ENCODE results near the gene GSKIP. TPM values are rescaled to one million over a fixed set of nuclear protein-coding genes. Genes with fewer than 3 reads are reported as not detected.
"Not testable (repeated sequence)": the region's sequence is repeated elsewhere in the genome, so short reads cannot be mapped to it uniquely, and the experiment has no call there.

GSKIP gene
- total RNA-seq, 1 experiment from 2014 or later, result 53.3 TPM

DNA sequence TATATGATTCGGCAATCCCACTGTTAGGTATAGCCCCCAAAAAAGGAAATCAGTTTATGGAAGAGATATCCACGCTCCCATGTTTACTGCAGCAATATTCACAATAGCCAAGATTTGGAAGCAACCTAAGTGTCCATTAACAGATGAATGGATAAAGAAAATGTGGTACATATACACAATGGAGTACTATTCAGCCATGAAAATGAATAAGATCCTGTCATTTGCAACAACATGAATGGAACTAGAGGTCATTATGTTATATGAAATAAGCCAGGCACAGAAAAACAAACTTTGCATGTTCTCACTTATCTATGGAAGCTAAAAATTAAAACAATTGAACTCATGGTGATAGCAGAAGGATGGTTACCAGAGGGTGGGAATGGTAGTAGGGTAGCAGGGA is 15.4 kb upstream of the GSKIP start:
- H3K4me3 ChIP-seq (ENCODE audit: low read length); H3K27ac ChIP-seq (ENCODE audit: low read length); H3K4me2 ChIP-seq (ENCODE audit: low read depth, low read length, poor library complexity, severe bottlenecking); H2AFZ ChIP-seq (ENCODE audit: low read length); H3K9ac ChIP-seq (ENCODE audit: low read length); H3K9me2 ChIP-seq (replicated peaks; ENCODE audit: insufficient read depth, low read length); H3K9me3 ChIP-seq (ENCODE audit: low read length); DNase-seq; H3K27me3 ChIP-seq (ENCODE audit: low read length); H4K20me1 ChIP-seq (ENCODE audit: insufficient read depth, low read depth, low read length); H3K36me3 ChIP-seq (ENCODE audit: insufficient read depth, low read length): not testable (repeated sequence)
- Histone ChIP-seq H3K79me2 (ENCODE audit: low read length) (peaks cover 95% of the 10 kb centered on the region), H3K4me1 (ENCODE audit: low read length) (peaks cover 16% of the 10 kb centered on the region; the same call in 1 of the 2 replicates)

DNA sequence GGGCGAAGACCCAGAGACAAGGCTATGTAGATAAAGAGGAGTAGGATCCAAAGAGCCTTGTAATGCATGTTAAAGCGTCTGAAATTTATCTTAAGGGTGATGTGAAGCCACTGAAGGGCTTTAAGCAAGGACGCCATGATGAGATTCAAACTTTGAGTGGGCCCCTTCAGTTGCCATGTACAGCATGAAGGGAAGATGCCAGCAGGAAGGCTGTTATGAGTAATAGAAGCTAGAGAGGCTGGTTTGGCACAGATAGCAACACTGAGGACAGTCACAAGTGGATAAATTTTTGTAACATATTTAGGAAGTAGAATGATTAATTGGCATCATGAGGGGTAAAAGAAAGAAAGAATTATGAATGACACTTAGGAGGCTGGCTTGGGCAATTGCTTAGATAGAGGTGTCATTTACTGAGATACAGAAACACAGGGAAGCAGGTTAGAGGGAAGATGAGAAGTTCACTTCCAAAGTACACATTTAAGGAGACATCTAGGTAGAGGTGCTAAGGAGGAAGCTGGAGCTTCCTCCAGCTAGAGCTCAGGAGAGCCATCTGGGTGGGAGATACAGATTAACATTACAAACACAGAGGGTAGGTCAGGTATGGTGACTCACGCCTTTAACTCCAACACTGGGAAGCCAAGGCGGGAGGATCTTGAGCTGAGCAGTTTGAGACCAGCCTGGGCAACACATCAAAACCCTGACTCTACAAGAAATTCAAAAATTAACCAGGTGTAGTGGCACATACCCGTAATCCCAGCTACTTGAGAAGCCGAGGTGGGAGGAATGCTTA is 13.8 kb upstream of the GSKIP start:
- no peak overlapping the region for H3K4me2 ChIP-seq (ENCODE audit: low read depth, low read length, poor library complexity, severe bottlenecking)
- no peaks in the 10 kb centered on the region for H3K9me2 ChIP-seq (replicated peaks; ENCODE audit: insufficient read depth, low read length)
- H3K79me2 ChIP-seq (ENCODE audit: low read length), result peaks cover 93% of the 10 kb centered on the region
- H2AFZ ChIP-seq (ENCODE audit: low read length), result no peak overlapping the region
- H3K4me3 ChIP-seq (ENCODE audit: low read length), result no peak overlapping the region
- DNase-seq, result no peak
- H3K4me1 ChIP-seq (ENCODE audit: low read length), result peaks cover 14% of the 10 kb centered on the region; the same call in 1 of the 2 replicates
- no peaks in the 10 kb centered on the region for H4K20me1 ChIP-seq (ENCODE audit: insufficient read depth, low read depth, low read length)
- H3K9me3 ChIP-seq (ENCODE audit: low read length), result no peaks in the 10 kb centered on the region
- no peaks in the 10 kb centered on the region for H3K27me3 ChIP-seq (ENCODE audit: low read length)
- H3K9ac ChIP-seq (ENCODE audit: low read length), result no peak overlapping the region
- no peak overlapping the region for H3K27ac ChIP-seq (ENCODE audit: low read length)
- H3K36me3 ChIP-seq (ENCODE audit: insufficient read depth, low read length), result peaks cover 4% of the 10 kb centered on the region; the same call in 1 of the 2 replicates

- Histone ChIP-seq H3K79me2 (ENCODE audit: low read length) (peaks cover 93% of the 10 kb centered on the region), H3K4me1 (ENCODE audit: low read length) (peaks cover 11% of the 10 kb centered on the region; the same call in 1 of the 2 replicates), H3K27ac (ENCODE audit: low read length) (no peak overlapping the region), H3K9ac (ENCODE audit: low read length) (no peak overlapping the region), H3K36me3 (ENCODE audit: insufficient read depth, low read length) (peaks cover 8% of the 10 kb centered on the region; the same call in 1 of the 2 replicates), H2AFZ (ENCODE audit: low read length) (no peak overlapping the region), H3K4me3 (ENCODE audit: low read length) (no peak overlapping the region), H3K27me3 (ENCODE audit: low read length) (no peaks in the 10 kb centered on the region), H4K20me1 (ENCODE audit: insufficient read depth, low read depth, low read length) (no peaks in the 10 kb centered on the region), H3K9me3 (ENCODE audit: low read length) (no peaks in the 10 kb centered on the region; the same call in 1 of the 2 replicates), H3K9me2 (replicated peaks; ENCODE audit: insufficient read depth, low read length) (no peaks in the 10 kb centered on the region), H3K4me2 (ENCODE audit: low read depth, low read length, poor library complexity, severe bottlenecking) (no peak overlapping the region)
- DNase-seq, result no peak
These were observed 11.3 kb upstream of the GSKIP start for GRCh38 chr14:96351986-96352385.

DNA sequence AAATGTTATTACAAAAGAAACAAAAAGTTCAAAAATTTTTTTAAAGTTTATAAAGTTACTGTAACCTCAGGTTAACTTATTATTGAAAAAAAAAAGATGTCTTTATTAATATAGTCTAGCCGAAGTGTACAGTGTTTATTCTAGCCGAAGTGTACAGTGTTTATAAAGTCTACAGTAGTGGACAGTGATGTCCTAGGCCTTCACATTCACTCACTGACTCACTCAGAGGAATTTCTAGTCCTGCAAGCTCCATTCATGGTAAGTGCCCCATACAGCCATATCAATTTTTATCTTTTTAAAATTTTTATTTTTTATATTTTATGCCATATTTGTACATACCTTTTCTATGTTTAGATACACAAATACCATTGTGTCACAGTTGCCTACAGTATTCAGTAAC is 10.6 kb upstream of the GSKIP start:
- H3K4me3 ChIP-seq (ENCODE audit: low read length), result no peak overlapping the region
- DNase-seq, result no peak
- no peaks in the 10 kb centered on the region; the same call in 1 of the 2 replicates for H3K9me3 ChIP-seq (ENCODE audit: low read length)

DNA sequence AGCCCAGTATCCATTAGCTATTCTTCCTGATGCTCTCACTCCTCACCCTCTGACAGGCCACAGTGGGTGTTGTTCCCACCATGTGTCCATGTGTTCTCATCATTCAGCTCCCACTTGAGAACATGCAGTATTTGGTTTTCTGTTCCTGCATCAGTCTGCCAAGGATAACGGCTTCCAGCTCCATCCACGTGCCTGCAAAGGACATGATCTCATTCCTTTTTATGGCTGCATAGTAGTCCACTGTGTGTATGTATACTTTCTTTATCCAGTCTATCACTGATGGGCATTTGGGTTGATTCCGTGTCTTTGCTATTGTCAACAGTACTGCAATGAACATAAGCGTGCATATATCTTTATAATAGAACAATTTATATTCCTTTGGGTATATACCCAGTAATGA is 9.1 kb upstream of the GSKIP start:
- Histone ChIP-seq H3K9me3 (ENCODE audit: low read length) (no peaks in the 10 kb centered on the region; the same call in 1 of the 2 replicates), H3K27me3 (ENCODE audit: low read length) (no peaks in the 10 kb centered on the region), H3K9ac (ENCODE audit: low read length) (no peak overlapping the region), H3K4me3 (ENCODE audit: low read length) (no peak overlapping the region), H3K27ac (ENCODE audit: low read length) (no peak overlapping the region), H3K79me2 (ENCODE audit: low read length) (peaks cover 93% of the 10 kb centered on the region), H3K4me2 (ENCODE audit: low read depth, low read length, poor library complexity, severe bottlenecking) (no peak overlapping the region), H3K4me1 (ENCODE audit: low read length) (peaks cover 10% of the 10 kb centered on the region; the same call in 1 of the 2 replicates), H4K20me1 (ENCODE audit: insufficient read depth, low read depth, low read length) (no peaks in the 10 kb centered on the region), H3K9me2 (replicated peaks; ENCODE audit: insufficient read depth, low read length) (no peaks in the 10 kb centered on the region), H3K36me3 (ENCODE audit: insufficient read depth, low read length) (peaks cover 8% of the 10 kb centered on the region; the same call in 1 of the 2 replicates), H2AFZ (ENCODE audit: low read length) (no peak overlapping the region)
- DNase-seq, result no peak

More for the DNA sequence above, 10.6 kb upstream of the GSKIP start:
- Histone ChIP-seq H3K27me3 (ENCODE audit: low read length) (no peaks in the 10 kb centered on the region), H2AFZ (ENCODE audit: low read length) (no peak overlapping the region), H3K9me2 (replicated peaks; ENCODE audit: insufficient read depth, low read length) (no peaks in the 10 kb centered on the region), H4K20me1 (ENCODE audit: insufficient read depth, low read depth, low read length) (no peaks in the 10 kb centered on the region), H3K4me2 (ENCODE audit: low read depth, low read length, poor library complexity, severe bottlenecking) (no peak overlapping the region), H3K79me2 (ENCODE audit: low read length) (peaks cover 93% of the 10 kb centered on the region), H3K27ac (ENCODE audit: low read length) (no peak overlapping the region), H3K4me1 (ENCODE audit: low read length) (peaks cover 11% of the 10 kb centered on the region; the same call in 1 of the 2 replicates), H3K9ac (ENCODE audit: low read length) (no peak overlapping the region), H3K36me3 (ENCODE audit: insufficient read depth, low read length) (peaks cover 8% of the 10 kb centered on the region; the same call in 1 of the 2 replicates)

DNA sequence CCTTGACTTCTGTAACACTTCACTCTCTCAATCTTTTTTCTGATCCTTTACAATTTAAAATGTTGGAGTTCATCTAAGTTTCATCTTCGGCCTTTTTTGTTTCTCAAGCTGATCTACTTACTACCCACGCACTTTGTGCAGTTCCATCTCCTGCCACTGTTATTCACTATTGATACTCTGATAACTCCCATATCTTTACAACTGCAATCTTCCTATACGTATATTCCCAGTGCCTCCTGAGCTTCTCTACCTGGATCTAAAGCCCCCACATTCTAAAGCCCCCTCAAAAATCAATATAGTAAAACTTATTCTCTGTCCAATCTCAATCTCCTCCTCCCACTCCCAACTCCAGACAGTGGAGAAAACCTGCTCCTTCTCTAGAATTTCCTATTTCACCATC is 6.1 kb upstream of the GSKIP start:
- H3K4me2 ChIP-seq (ENCODE audit: low read depth, low read length, poor library complexity, severe bottlenecking), result no peak overlapping the region
- peaks cover 8% of the 10 kb centered on the region; the same call in 1 of the 2 replicates for H3K36me3 ChIP-seq (ENCODE audit: insufficient read depth, low read length)
- H3K4me1 ChIP-seq (ENCODE audit: low read length), result peaks cover 25% of the 10 kb centered on the region
- H3K27ac ChIP-seq (ENCODE audit: low read length), result no peak overlapping the region
- H4K20me1 ChIP-seq (ENCODE audit: insufficient read depth, low read depth, low read length), result no peaks in the 10 kb centered on the region
- no peaks in the 10 kb centered on the region for H3K27me3 ChIP-seq (ENCODE audit: low read length)
- no peaks in the 10 kb centered on the region; the same call in 1 of the 2 replicates for H3K9me3 ChIP-seq (ENCODE audit: low read length)
- H3K9ac ChIP-seq (ENCODE audit: low read length), result no peak overlapping the region
- no peak overlapping the region for H3K4me3 ChIP-seq (ENCODE audit: low read length)
- peaks cover 94% of the 10 kb centered on the region for H3K79me2 ChIP-seq (ENCODE audit: low read length)
- no peak for DNase-seq
- H3K9me2 ChIP-seq (replicated peaks; ENCODE audit: insufficient read depth, low read length), result no peaks in the 10 kb centered on the region
- no peak overlapping the region for H2AFZ ChIP-seq (ENCODE audit: low read length)

DNA sequence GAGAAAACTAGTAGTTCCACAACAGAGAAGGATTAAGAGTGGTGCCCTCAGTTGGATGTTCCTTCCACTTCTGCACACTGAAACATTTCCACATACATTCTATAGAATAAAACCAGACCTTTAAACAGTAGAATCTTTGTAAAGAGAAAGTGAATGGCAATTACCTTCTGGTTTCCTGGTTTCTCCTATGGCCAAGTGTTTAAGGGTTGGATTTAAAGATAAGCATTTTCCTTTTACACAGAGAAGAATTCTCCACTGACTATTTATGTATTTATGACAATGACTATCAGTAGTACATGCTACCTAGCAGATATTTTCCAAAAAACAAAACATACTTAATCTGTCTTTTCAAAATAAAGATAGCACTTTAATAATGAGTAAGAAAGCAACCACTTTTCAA is 3.4 kb upstream of the GSKIP start:
- Histone ChIP-seq H3K27ac (ENCODE audit: low read length) (0 out of 2 replicates have a peak overlapping the region, but pooled peaks have one; percentile 2), H3K9me3 (ENCODE audit: low read length) (no peaks in the 10 kb centered on the region), H3K9ac (ENCODE audit: low read length) (no peak overlapping the region), H3K4me2 (ENCODE audit: low read depth, low read length, poor library complexity, severe bottlenecking) (peak overlapping the region; percentile 88), H3K79me2 (ENCODE audit: low read length) (peaks cover 96% of the 10 kb centered on the region), H2AFZ (ENCODE audit: low read length) (no peak overlapping the region), H4K20me1 (ENCODE audit: insufficient read depth, low read depth, low read length) (peaks cover 8% of the 10 kb centered on the region), H3K4me3 (ENCODE audit: low read length) (peak overlapping the region; percentile 72), H3K36me3 (ENCODE audit: insufficient read depth, low read length) (peaks cover 11% of the 10 kb centered on the region; the same call in 1 of the 2 replicates), H3K27me3 (ENCODE audit: low read length) (no peaks in the 10 kb centered on the region), H3K9me2 (replicated peaks; ENCODE audit: insufficient read depth, low read length) (no peaks in the 10 kb centered on the region), H3K4me1 (ENCODE audit: low read length) (peaks cover 33% of the 10 kb centered on the region)
- no peak for DNase-seq
